Chondrocyte (in vitro differentiated cells): ENCODE measurements around the gene PPP1R37. TPM values are rescaled to one million over a fixed set of nuclear protein-coding genes. Genes with fewer than 3 reads are reported as not detected.

Experiments
- DNase-seq: peaks from one replicate; pipeline ENCODE4 v3.0.0; 2021; ENCODE audit warnings: mixed read lengths, low spot score
- H3K27ac Mint-ChIP-seq: one replicate; pipeline ENCODE4 v1.8.0; 2021; ENCODE audit warnings: mild to moderate bottlenecking, moderate library complexity, mixed read lengths; ENCODE audit not compliant: unreplicated experiment
- H3K27me3 Mint-ChIP-seq: 2 replicates; pipeline ENCODE4 v1.8.0; 2021; ENCODE audit warnings: low read depth, mixed read lengths
- H3K36me3 Mint-ChIP-seq: 2 replicates; pipeline ENCODE4 v1.8.0; 2021; ENCODE audit warnings: low read depth, mixed read lengths
- H3K4me1 Mint-ChIP-seq: 2 replicates; pipeline ENCODE4 v1.8.0; 2021; ENCODE audit warnings: low read depth, mild to moderate bottlenecking, mixed read lengths
- H3K4me3 Mint-ChIP-seq: one replicate; pipeline ENCODE4 v1.8.0; 2021; ENCODE audit warnings: mild to moderate bottlenecking, moderate library complexity, mixed read lengths; ENCODE audit not compliant: unreplicated experiment
- H3K9me3 Mint-ChIP-seq: 2 replicates; pipeline ENCODE4 v1.8.0; 2021; ENCODE audit warnings: low read depth, mixed read lengths
- total RNA-seq: library from RNA; stranded (reverse); gene quantifications from 3 replicates; pipeline ENCODE4 v1.2.1, GENCODE V29; 2021
- TF ChIP-seq, protein P1 (sequence below): fragments of 200-600 bp; sonication (generic); IDR thresholded peaks from 2 replicates; pipeline ENCODE4 v1.5.0; 2021; ENCODE audit warnings: antibody characterized with exemption, mild to moderate bottlenecking, moderate library complexity

The PPP1R37 gene
- total RNA-seq, 1 donor from 2014 or later = 30.2 TPM

DNA sequence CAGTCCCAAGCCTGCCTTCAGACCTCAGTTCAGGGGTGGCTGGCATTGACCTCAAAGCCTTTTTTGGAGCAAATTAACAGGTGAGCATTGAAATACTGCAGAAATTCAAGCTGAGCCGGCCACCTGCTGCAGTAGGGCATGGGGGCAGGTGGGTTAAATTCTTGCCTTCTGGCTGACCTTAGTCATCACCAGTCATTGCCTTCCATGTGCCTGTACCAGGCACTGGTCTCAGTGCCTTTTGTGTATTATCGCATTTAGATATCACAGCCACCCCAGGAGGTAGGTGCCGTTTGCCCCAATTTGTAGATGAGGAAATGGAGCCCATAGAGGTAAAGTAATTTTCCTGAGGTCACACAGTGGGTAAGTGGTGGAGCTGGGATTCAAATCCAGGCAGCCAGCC is 7.2 kb downstream of the PPP1R37 start:
- DNase-seq = no peak
- TF ChIP-seq, protein P1, sequence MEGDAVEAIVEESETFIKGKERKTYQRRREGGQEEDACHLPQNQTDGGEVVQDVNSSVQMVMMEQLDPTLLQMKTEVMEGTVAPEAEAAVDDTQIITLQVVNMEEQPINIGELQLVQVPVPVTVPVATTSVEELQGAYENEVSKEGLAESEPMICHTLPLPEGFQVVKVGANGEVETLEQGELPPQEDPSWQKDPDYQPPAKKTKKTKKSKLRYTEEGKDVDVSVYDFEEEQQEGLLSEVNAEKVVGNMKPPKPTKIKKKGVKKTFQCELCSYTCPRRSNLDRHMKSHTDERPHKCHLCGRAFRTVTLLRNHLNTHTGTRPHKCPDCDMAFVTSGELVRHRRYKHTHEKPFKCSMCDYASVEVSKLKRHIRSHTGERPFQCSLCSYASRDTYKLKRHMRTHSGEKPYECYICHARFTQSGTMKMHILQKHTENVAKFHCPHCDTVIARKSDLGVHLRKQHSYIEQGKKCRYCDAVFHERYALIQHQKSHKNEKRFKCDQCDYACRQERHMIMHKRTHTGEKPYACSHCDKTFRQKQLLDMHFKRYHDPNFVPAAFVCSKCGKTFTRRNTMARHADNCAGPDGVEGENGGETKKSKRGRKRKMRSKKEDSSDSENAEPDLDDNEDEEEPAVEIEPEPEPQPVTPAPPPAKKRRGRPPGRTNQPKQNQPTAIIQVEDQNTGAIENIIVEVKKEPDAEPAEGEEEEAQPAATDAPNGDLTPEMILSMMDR = no peak
- H3K9me3 Mint-ChIP-seq = no peaks in the 10 kb centered on the region
- H3K27ac Mint-ChIP-seq = no peak overlapping the region
- no peaks in the 10 kb centered on the region for H3K27me3 Mint-ChIP-seq
- peaks cover 66% of the 10 kb centered on the region for H3K4me1 Mint-ChIP-seq
- no peaks in the 10 kb centered on the region for H3K36me3 Mint-ChIP-seq
- H3K4me3 Mint-ChIP-seq = no peak overlapping the region

DNA sequence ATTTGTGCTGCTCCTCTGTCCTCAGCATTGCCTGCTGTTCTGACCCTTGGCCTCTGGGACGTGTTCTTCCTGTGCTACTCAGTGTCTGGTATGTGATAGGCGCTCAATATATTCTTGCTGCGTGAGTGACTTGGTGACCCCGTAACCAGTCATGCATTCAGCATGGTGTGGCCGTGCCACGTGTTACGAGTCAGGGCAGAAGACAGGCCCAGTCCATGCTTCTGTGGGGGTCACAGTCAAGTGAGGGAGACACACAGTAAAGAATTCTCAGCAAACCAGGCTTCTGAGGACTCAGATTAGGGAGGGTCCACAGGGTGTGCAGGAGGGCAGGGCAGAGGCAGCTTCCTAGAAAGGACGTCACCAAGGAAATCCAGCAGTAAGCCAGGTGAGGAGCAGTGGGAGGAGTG is 7.9 kb downstream of the PPP1R37 start:
- peaks cover 63% of the 10 kb centered on the region for H3K4me1 Mint-ChIP-seq
- H3K27me3 Mint-ChIP-seq = no peaks in the 10 kb centered on the region
- TF ChIP-seq, protein P1 = no peak
- DNase-seq = no peak
- H3K36me3 Mint-ChIP-seq = no peaks in the 10 kb centered on the region
- no peaks in the 10 kb centered on the region for H3K9me3 Mint-ChIP-seq
- peak overlapping the region; percentile 34 for H3K27ac Mint-ChIP-seq
- H3K4me3 Mint-ChIP-seq = no peak overlapping the region

DNA sequence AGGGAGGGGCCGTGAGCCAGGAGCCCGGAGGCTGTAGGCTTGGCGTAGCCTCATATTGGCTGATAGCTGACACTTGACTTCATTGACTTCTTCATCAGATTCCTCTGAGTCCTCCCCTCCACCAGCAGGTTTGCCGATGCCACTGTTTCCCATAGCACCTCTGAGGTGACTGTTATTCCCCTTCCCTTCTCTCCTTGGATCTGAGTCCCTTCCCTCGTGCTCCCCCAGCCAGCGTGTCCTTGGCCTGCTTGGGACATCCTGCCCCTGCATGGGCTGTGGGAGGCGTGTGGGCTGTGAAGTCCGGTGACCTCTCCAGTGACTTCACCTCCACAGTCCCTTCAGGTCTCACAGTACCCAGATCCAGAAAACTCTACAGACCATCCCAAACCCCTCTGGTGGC is 8.8 kb downstream of the PPP1R37 start:
- H3K4me3 Mint-ChIP-seq = no peak overlapping the region
- no peak overlapping the region for H3K27ac Mint-ChIP-seq
- TF ChIP-seq, protein P1 = no peak
- no peaks in the 10 kb centered on the region for H3K27me3 Mint-ChIP-seq
- H3K9me3 Mint-ChIP-seq = no peaks in the 10 kb centered on the region
- H3K4me1 Mint-ChIP-seq = peaks cover 53% of the 10 kb centered on the region
- no peak for DNase-seq
- no peaks in the 10 kb centered on the region for H3K36me3 Mint-ChIP-seq

DNA sequence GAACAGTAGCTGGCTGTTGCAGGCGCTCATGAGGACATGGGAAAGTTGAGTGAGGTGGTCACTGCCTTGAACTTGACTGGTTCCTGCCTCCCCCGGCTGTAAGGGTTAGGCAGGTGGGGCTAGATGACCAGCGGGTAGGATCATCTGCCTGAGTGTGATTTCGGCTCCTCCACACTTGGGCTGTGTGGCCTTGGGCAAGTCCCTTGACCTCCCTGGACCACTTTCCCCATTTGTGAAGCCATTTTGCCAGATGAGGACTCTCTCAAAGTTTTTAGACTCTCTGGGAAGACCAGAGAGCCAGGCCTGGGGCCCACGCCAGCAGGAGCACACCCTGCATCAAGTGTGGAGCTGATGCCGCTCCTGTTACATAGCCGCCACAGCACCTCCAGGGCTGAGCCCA is 9.5 kb downstream of the PPP1R37 start:
- TF ChIP-seq, protein P1 = no peak
- no peaks in the 10 kb centered on the region for H3K9me3 Mint-ChIP-seq
- H3K27me3 Mint-ChIP-seq = no peaks in the 10 kb centered on the region
- H3K36me3 Mint-ChIP-seq = no peaks in the 10 kb centered on the region
- no peak overlapping the region for H3K27ac Mint-ChIP-seq
- no peak overlapping the region for H3K4me3 Mint-ChIP-seq
- DNase-seq = no peak
- H3K4me1 Mint-ChIP-seq = peaks cover 49% of the 10 kb centered on the region

DNA sequence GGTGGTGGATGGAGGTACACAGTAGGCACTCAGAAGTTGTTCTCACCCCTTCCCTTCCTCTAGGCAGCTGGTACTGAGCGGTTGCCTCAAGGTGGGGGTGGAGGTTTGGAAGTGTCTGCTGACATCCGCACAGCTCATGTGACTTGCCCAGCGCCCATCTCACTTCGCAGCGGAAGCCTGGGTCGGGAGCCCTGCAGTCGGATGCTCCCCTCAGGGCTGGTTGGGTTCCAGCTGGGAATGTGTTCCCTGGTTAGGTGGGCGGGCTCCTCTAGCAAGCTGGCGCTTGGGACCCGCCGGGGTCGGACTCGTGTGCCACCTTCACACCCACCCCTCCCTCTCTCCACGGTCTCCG is 10.2 kb downstream of the PPP1R37 start:
- Mint-ChIP-seq H3K9me3 (no peaks in the 10 kb centered on the region), H3K4me3 (no peak overlapping the region), H3K27me3 (no peaks in the 10 kb centered on the region), H3K36me3 (no peaks in the 10 kb centered on the region), H3K27ac (peak overlapping the region; percentile 27), H3K4me1 (peaks cover 42% of the 10 kb centered on the region)
- no peak for DNase-seq
- TF ChIP-seq, protein P1 = no peak
